Suprapubic skin (tissue), 4 donors: ENCODE measurements around the gene MAP1LC3B.

Experiments used
- POLR2A ChIP-seq, 2 donors: fragments of 450-650 bp; IDR thresholded peaks; one replicate each; pipeline ENCODE4 v1.6.1; 2017; ENCODE audit warnings: antibody characterized with exemption in 2 of 2, mild to moderate bottlenecking in 2 of 2, moderate library complexity in 2 of 2
- POLR2AphosphoS5 ChIP-seq, 3 donors: sonication (generic); formaldehyde crosslinking; IDR thresholded peaks; one replicate each; pipeline ENCODE4 v1.6.1; 2017; ENCODE audit warnings: antibody characterized with exemption in 3 of 3
- TF ChIP-seq, protein P1 (sequence below), 2 donors: fragments of 200-600 bp in 1 of 2; fragments of 450-650 bp in 1 of 2; sonication (generic) in 1 of 2; IDR thresholded peaks; one replicate each; pipeline ENCODE4 v1.5.1; 2016 to 2019; ENCODE audit warnings: antibody characterized with exemption in 2 of 2, mild to moderate bottlenecking in 1 of 2, moderate library complexity in 1 of 2

DNA sequence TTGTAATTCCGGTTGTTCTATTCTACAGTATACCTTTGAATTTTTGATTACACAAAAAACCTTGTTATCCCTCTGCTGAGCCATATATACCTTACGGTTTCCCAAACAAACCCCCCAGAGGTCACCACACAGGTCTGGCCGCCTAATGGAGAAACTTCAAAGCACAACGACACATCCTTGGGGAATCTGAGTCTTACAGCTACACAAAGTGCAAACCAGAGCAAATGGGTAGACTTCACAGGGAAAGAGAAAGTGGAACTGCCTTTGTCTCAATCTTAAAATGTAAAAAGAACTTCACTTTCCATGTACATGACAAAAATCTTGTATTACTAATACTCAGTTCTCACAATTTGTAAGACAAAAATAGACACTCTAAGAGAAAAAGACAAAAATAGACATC is 11.3 kb upstream of the MAP1LC3B start:
- TF ChIP-seq, protein P1, sequence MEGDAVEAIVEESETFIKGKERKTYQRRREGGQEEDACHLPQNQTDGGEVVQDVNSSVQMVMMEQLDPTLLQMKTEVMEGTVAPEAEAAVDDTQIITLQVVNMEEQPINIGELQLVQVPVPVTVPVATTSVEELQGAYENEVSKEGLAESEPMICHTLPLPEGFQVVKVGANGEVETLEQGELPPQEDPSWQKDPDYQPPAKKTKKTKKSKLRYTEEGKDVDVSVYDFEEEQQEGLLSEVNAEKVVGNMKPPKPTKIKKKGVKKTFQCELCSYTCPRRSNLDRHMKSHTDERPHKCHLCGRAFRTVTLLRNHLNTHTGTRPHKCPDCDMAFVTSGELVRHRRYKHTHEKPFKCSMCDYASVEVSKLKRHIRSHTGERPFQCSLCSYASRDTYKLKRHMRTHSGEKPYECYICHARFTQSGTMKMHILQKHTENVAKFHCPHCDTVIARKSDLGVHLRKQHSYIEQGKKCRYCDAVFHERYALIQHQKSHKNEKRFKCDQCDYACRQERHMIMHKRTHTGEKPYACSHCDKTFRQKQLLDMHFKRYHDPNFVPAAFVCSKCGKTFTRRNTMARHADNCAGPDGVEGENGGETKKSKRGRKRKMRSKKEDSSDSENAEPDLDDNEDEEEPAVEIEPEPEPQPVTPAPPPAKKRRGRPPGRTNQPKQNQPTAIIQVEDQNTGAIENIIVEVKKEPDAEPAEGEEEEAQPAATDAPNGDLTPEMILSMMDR (IDR thresholded peaks at IDR 0.05) = no peak
- no peak for TF ChIP-seq POLR2AphosphoS5 (IDR thresholded peaks at IDR 0.05)
- TF ChIP-seq POLR2A (IDR thresholded peaks at IDR 0.05) = no peak
